Activated CD4-positive, alpha-beta T cell treated with anti-CD3 and anti-CD28 coated beads, Interleukin-2, amount 10 ng/mL, durations not matched to agents 7 days and 5 days (primary cell): Measurements from ENCODE around the gene SAMD3. TPM values are rescaled to one million over a fixed set of nuclear protein-coding genes. Genes with fewer than 3 reads are reported as not detected.
"Not testable (repeated sequence)": the region's sequence is repeated elsewhere in the genome, so short reads cannot be mapped to it uniquely, and the experiment has no call there.

Experiments
- CTCF ChIA-PET: fragments of 350-600 bp; sonication (Branson Sonifier 250); formaldehyde crosslinking; loops from one replicate; lab custom pipeline; 2021; ENCODE audit warnings: antibody characterized with exemption; lab: Charles Lee
- POLR2A ChIA-PET: fragments of 350-600 bp; sonication (Branson Sonifier 250); formaldehyde crosslinking; loops from one replicate; lab custom pipeline; 2021; ENCODE audit warnings: antibody characterized with exemption; lab: Charles Lee
- DNase-seq: peaks from one replicate; pipeline ENCODE4 v3.0.0-alpha.2; 2020
- H3K27ac Mint-ChIP-seq: one replicate; pipeline ENCODE4 v1.8.0; 2021; ENCODE audit warnings: mild to moderate bottlenecking, moderate library complexity, mixed read lengths
- H3K27me3 Mint-ChIP-seq: one replicate; pipeline ENCODE4 v1.8.0; 2021; ENCODE audit warnings: mixed read lengths
- H3K36me3 Mint-ChIP-seq: one replicate; pipeline ENCODE4 v1.8.0; 2021; ENCODE audit warnings: low read depth, mixed read lengths
- H3K4me1 Mint-ChIP-seq: one replicate; pipeline ENCODE4 v1.8.0; 2021; ENCODE audit warnings: mixed read lengths
- H3K4me3 Mint-ChIP-seq: one replicate; pipeline ENCODE4 v1.8.0; 2021; ENCODE audit warnings: mild to moderate bottlenecking, moderate library complexity, mixed read lengths
- H3K9me3 Mint-ChIP-seq: one replicate; pipeline ENCODE4 v1.8.0; 2021; ENCODE audit warnings: mixed read lengths
- total RNA-seq, 2 experiments: library from RNA; stranded (reverse); gene quantifications; one replicate each; pipeline ENCODE4 v1.2.3, GENCODE V29; 2021

SAMD3 gene
- total RNA-seq, 2 experiments from 2014 or later, result 49.5 to 50.9 TPM

- ChIA-PET POLR2A (no interaction called here), CTCF (interaction anchor here (1.2 to 1.3 kb wide), 2 partner anchors 17 to 37 kb away, joined by 3 read pairs; no protein-coding TSS in a partner anchor)
- DNase-seq, result no peak
- Mint-ChIP-seq H3K27ac (no peak overlapping the region), H3K4me3 (no peak overlapping the region), H3K4me1 (no peaks in the 10 kb centered on the region), H3K27me3 (no peaks in the 10 kb centered on the region), H3K9me3 (no peaks in the 10 kb centered on the region), H3K36me3 (no peaks in the 10 kb centered on the region)
Observed at GRCh38 chr6:130240232-130240631, 17.5 kb upstream of the SAMD3 start.

- POLR2A ChIA-PET, result no interaction called here
- no peak overlapping the region for H3K27ac Mint-ChIP-seq
Observed at GRCh38 chr6:130239755-130240154, 17.0 kb upstream of the SAMD3 start.

GRCh38 chr6:130233330-130233729 lies 10.6 kb upstream of the SAMD3 start:
- Mint-ChIP-seq H3K4me3 (no peak overlapping the region), H3K36me3 (peaks cover 5% of the 10 kb centered on the region), H3K9me3 (peaks cover 11% of the 10 kb centered on the region), H3K27ac (no peak overlapping the region), H3K27me3 (no peaks in the 10 kb centered on the region), H3K4me1 (peaks cover 14% of the 10 kb centered on the region)
- ChIA-PET CTCF (interaction anchor here (0.8 kb wide), 1 partner anchor 30 kb away, joined by 3 read pairs; no protein-coding TSS in a partner anchor), POLR2A (no interaction called here)
- DNase-seq, result no peak

More at GRCh38 chr6:130239755-130240154, 17.0 kb upstream of the SAMD3 start:
- Mint-ChIP-seq H3K4me1 (no peaks in the 10 kb centered on the region), H3K36me3 (no peaks in the 10 kb centered on the region), H3K9me3 (no peaks in the 10 kb centered on the region), H3K4me3 (no peak overlapping the region), H3K27me3 (no peaks in the 10 kb centered on the region)
- no peak for DNase-seq
- CTCF ChIA-PET, result interaction anchor here (1.2 to 1.3 kb wide), 3 partner anchors 17 to 36 kb away, joined by 3 read pairs; no protein-coding TSS in a partner anchor

GRCh38 chr6:130230531-130230930 lies 7.8 kb upstream of the SAMD3 start:
- peaks cover 14% of the 10 kb centered on the region for H3K36me3 Mint-ChIP-seq
- peaks cover 19% of the 10 kb centered on the region for H3K9me3 Mint-ChIP-seq
- CTCF ChIA-PET, result interaction anchor here (1.2 kb wide), 1 partner anchor 52 kb away, joined by 3 read pairs; no protein-coding TSS in a partner anchor
- H3K27ac Mint-ChIP-seq, DNase-seq, H3K4me3 Mint-ChIP-seq, POLR2A ChIA-PET, H3K27me3 Mint-ChIP-seq: not testable (repeated sequence)
- peaks cover 18% of the 10 kb centered on the region for H3K4me1 Mint-ChIP-seq

- H3K36me3 Mint-ChIP-seq, result peaks cover 22% of the 10 kb centered on the region
- DNase-seq, result no peak
- POLR2A ChIA-PET, result no interaction called here
- H3K27me3 Mint-ChIP-seq, result no peaks in the 10 kb centered on the region
- H3K9me3 Mint-ChIP-seq, result peaks cover 27% of the 10 kb centered on the region
- H3K4me3 Mint-ChIP-seq, result no peak overlapping the region
- H3K4me1 Mint-ChIP-seq, result peaks cover 24% of the 10 kb centered on the region
- no peak overlapping the region for H3K27ac Mint-ChIP-seq
- CTCF ChIA-PET, result interaction anchor here (1.2 kb wide), 1 partner anchor 53 kb away, joined by 3 read pairs; no protein-coding TSS in a partner anchor
Observed at GRCh38 chr6:130229645-130230044, 6.9 kb upstream of the SAMD3 start.

- peaks cover 36% of the 10 kb centered on the region for H3K9me3 Mint-ChIP-seq
- peaks cover 57% of the 10 kb centered on the region for H3K36me3 Mint-ChIP-seq
- peaks cover 53% of the 10 kb centered on the region for H3K4me1 Mint-ChIP-seq
- peak overlapping the region; percentile 48 for H3K4me3 Mint-ChIP-seq
- CTCF ChIA-PET, result interaction anchor here (0.6 to 1.4 kb wide), 5 partner anchors 16 to 59 kb away, joined by 3 to 4 read pairs (median 3); no protein-coding TSS in a partner anchor
- peak overlapping the region; percentile 91 for H3K27ac Mint-ChIP-seq
- no peaks in the 10 kb centered on the region for H3K27me3 Mint-ChIP-seq
- DNase-seq, result peak; percentile 85
- POLR2A ChIA-PET, result interaction anchor here (0.7 kb wide), 1 partner anchor 92 kb away, joined by 3 read pairs; no protein-coding TSS in a partner anchor
Observed at GRCh38 chr6:130223508-130223907, 757 bp upstream of the SAMD3 start.

- CTCF ChIA-PET, result no interaction called here
- H3K9me3 Mint-ChIP-seq, result peaks cover 36% of the 10 kb centered on the region
- H3K27me3 Mint-ChIP-seq, result no peaks in the 10 kb centered on the region
- peaks cover 68% of the 10 kb centered on the region for H3K4me1 Mint-ChIP-seq
- POLR2A ChIA-PET, result no interaction called here
- H3K36me3 Mint-ChIP-seq, result peaks cover 66% of the 10 kb centered on the region
- no peak for DNase-seq
- no peak overlapping the region for H3K4me3 Mint-ChIP-seq
- no peak overlapping the region for H3K27ac Mint-ChIP-seq
Observed at GRCh38 chr6:130218134-130218533, 4.6 kb downstream of the SAMD3 start.

GRCh38 chr6:130216620-130217019 lies 6.1 kb downstream of the SAMD3 start:
- Mint-ChIP-seq H3K9me3 (peaks cover 36% of the 10 kb centered on the region), H3K36me3 (peaks cover 72% of the 10 kb centered on the region), H3K4me1 (peaks cover 70% of the 10 kb centered on the region), H3K27ac (no peak overlapping the region), H3K4me3 (no peak overlapping the region), H3K27me3 (no peaks in the 10 kb centered on the region)
- no peak for DNase-seq
- POLR2A ChIA-PET, result no interaction called here
- CTCF ChIA-PET, result interaction anchor here (1.4 kb wide), 1 partner anchor 22 kb away, joined by 3 read pairs; no protein-coding TSS in a partner anchor

- no peaks in the 10 kb centered on the region for H3K27me3 Mint-ChIP-seq
- CTCF ChIA-PET, result interaction anchor here (0.7 to 1.0 kb wide), 3 partner anchors 41 to 81 kb away, joined by 3 read pairs; no protein-coding TSS in a partner anchor
- POLR2A ChIA-PET, result no interaction called here
- H3K4me3 Mint-ChIP-seq, result peak overlapping the region; percentile 67
- H3K9me3 Mint-ChIP-seq, result peaks cover 32% of the 10 kb centered on the region
- peak overlapping the region; percentile 84 for H3K27ac Mint-ChIP-seq
- peaks cover 73% of the 10 kb centered on the region for H3K36me3 Mint-ChIP-seq
- DNase-seq, result peak; percentile 70
- peaks cover 67% of the 10 kb centered on the region for H3K4me1 Mint-ChIP-seq
Observed at GRCh38 chr6:130215526-130215925, 7.2 kb downstream of the SAMD3 start.

- peak overlapping the region; percentile 63 for H3K27ac Mint-ChIP-seq
- ChIA-PET POLR2A (no interaction called here), CTCF (interaction anchor here (1.2 to 2.6 kb wide), 2 partner anchors 9 to 40 kb away, joined by 3 to 13 read pairs; no protein-coding TSS in a partner anchor)
- peaks cover 24% of the 10 kb centered on the region for H3K9me3 Mint-ChIP-seq
- H3K36me3 Mint-ChIP-seq, result peaks cover 77% of the 10 kb centered on the region
- no peaks in the 10 kb centered on the region for H3K27me3 Mint-ChIP-seq
- peak overlapping the region; percentile 65 for H3K4me3 Mint-ChIP-seq
- no peak for DNase-seq
- peaks cover 63% of the 10 kb centered on the region for H3K4me1 Mint-ChIP-seq
Observed at GRCh38 chr6:130212215-130212874, 10.4 kb downstream of the SAMD3 start.

GRCh38 chr6:130211691-130212090 lies 11.1 kb downstream of the SAMD3 start:
- Mint-ChIP-seq H3K27ac (no peak overlapping the region), H3K4me1 (peaks cover 62% of the 10 kb centered on the region), H3K36me3 (peaks cover 84% of the 10 kb centered on the region), H3K4me3 (peak overlapping the region; percentile 45), H3K27me3 (no peaks in the 10 kb centered on the region), H3K9me3 (peaks cover 24% of the 10 kb centered on the region)
- POLR2A ChIA-PET, result no interaction called here
- CTCF ChIA-PET, result interaction anchor here (2.6 kb wide), 1 partner anchor 8 kb away, joined by 13 read pairs; no protein-coding TSS in a partner anchor
- DNase-seq, result no peak

- ChIA-PET POLR2A (no interaction called here), CTCF (no interaction called here)
- Mint-ChIP-seq H3K4me3 (no peak overlapping the region), H3K36me3 (peaks cover 89% of the 10 kb centered on the region), H3K27ac (no peak overlapping the region), H3K27me3 (no peaks in the 10 kb centered on the region), H3K9me3 (peaks cover 13% of the 10 kb centered on the region), H3K4me1 (peaks cover 47% of the 10 kb centered on the region)
- DNase-seq, result no peak
Observed at GRCh38 chr6:130207979-130208649, 14.6 kb downstream of the SAMD3 start.
